GM18499 (cell line): ENCODE results near the gene PITPNC1.
"Not testable (repeated sequence)": the region's sequence is repeated elsewhere in the genome, so short reads cannot be mapped to it uniquely, and the experiment has no call there.

Experiments used
- ATAC-seq: cut with Tn5 transposase; IDR thresholded peaks from one replicate; pipeline ENCODE4 v1.9.1; 2021; ENCODE audit warnings: moderate number of reproducible peaks; ENCODE audit not compliant: insufficient read depth, unreplicated experiment

The PITPNC1 gene

GRCh38 chr17:67600408-67600807, 223.3 kb downstream of the PITPNC1 start:
- ATAC-seq, result no peak

- ATAC-seq, result no peak
Measured at GRCh38 chr17:67601897-67602296, 224.8 kb downstream of the PITPNC1 start.

- no peak for ATAC-seq
Measured at GRCh38 chr17:67602444-67602843, 225.4 kb downstream of the PITPNC1 start.

GRCh38 chr17:67602974-67603373, 225.9 kb downstream of the PITPNC1 start:
- ATAC-seq, result no peak

- ATAC-seq, result no peak
Measured at GRCh38 chr17:67605256-67605912, 228.3 kb downstream of the PITPNC1 start.

- ATAC-seq, result no peak
Measured at GRCh38 chr17:67606471-67606870, 229.4 kb downstream of the PITPNC1 start.

GRCh38 chr17:67606896-67607604, 230.0 kb downstream of the PITPNC1 start:
- ATAC-seq, result no peak

GRCh38 chr17:67610061-67610460, 233.0 kb downstream of the PITPNC1 start:
- no peak for ATAC-seq

GRCh38 chr17:67613961-67614360, 236.9 kb downstream of the PITPNC1 start:
- no peak for ATAC-seq

- ATAC-seq, result no peak
Measured at GRCh38 chr17:67615011-67615561, 238.0 kb downstream of the PITPNC1 start.

- no peak for ATAC-seq
Measured at GRCh38 chr17:67615736-67616135, 238.7 kb downstream of the PITPNC1 start.

GRCh38 chr17:67617304-67617899, 240.3 kb downstream of the PITPNC1 start:
- ATAC-seq, result no peak

- no peak for ATAC-seq
Measured at GRCh38 chr17:67619555-67619954, 242.5 kb downstream of the PITPNC1 start.

- ATAC-seq, result no peak
Measured at GRCh38 chr17:67620088-67620487, 243.0 kb downstream of the PITPNC1 start.

- no peak for ATAC-seq
Measured at GRCh38 chr17:67620636-67621035, 243.6 kb downstream of the PITPNC1 start.

- ATAC-seq, result no peak
Measured at GRCh38 chr17:67623767-67624166, 246.7 kb downstream of the PITPNC1 start.

GRCh38 chr17:67624886-67625656, 248.0 kb downstream of the PITPNC1 start:
- ATAC-seq, result no peak

- no peak for ATAC-seq
Measured at GRCh38 chr17:67625971-67626370, 248.9 kb downstream of the PITPNC1 start.

GRCh38 chr17:67628580-67629013, 251.5 kb downstream of the PITPNC1 start:
- no peak for ATAC-seq

GRCh38 chr17:67629971-67630320, 252.9 kb downstream of the PITPNC1 start:
- ATAC-seq, result no peak

GRCh38 chr17:67630836-67631235, 253.8 kb downstream of the PITPNC1 start:
- ATAC-seq, result not testable (repeated sequence)
